ENCODE measurements around the gene SLN.

- TF ChIP-seq CTCF (IDR thresholded peaks at IDR 0.05; ENCODE audit: poor library complexity) = no peak
- TF ChIP-seq EZH2phosphoT487 (IDR thresholded peaks at IDR 0.05; ENCODE audit: low read depth, severe bottlenecking, unreplicated experiment) = no peak
- no peak for TF ChIP-seq EZH2 (IDR thresholded peaks at IDR 0.05; ENCODE audit: borderline replicate concordance)
These were observed 35.8 kb upstream of the SLN start for GRCh38 chr11:107747622-107748021.

Measured in hepatocyte (in vitro differentiated cells).